ENCODE data around the gene CHD2. TPM values are rescaled to one million over a fixed set of nuclear protein-coding genes. Genes with fewer than 3 reads are reported as not detected.

Gene CHD2
- total and polyA plus RNA-seq, 4 donors = 13.9 to 90.2 (median 49.4) TPM

- no peaks in the 10 kb centered on the region for H3K36me3 ChIP-seq (ENCODE audit: control insufficient read depth in 4 of 4, insufficient read depth in 3 of 4, low read depth in 1 of 4, low read length in 3 of 4)
- 80% methylated on average over 18 of the region's 18 CpGs for WGBS
- peaks cover 0 to 7% (median 1%) of the 10 kb centered on the region in 4 donors for H3K4me1 ChIP-seq (ENCODE audit: control insufficient read depth in 4 of 4, insufficient read depth in 4 of 4, low read length in 3 of 4)
- H3K4me3 ChIP-seq (ENCODE audit: low read depth in 1 of 3, low read length in 3 of 3) = no peak overlapping the region
- TF ChIP-seq NR2F2 (IDR thresholded peaks at IDR 0.05) (no peak), JUND (IDR thresholded peaks at IDR 0.05) (no peak), HNF4A (conservative IDR thresholded peaks at IDR 0.05) (no peak), RXRA (IDR thresholded peaks at IDR 0.05) (no peak), ATF3 (IDR thresholded peaks at IDR 0.05) (no peak), RAD21 (IDR thresholded peaks at IDR 0.05) (no peak), FOXA1 (IDR thresholded peaks at IDR 0.05) (no peak), SP1 (IDR thresholded peaks at IDR 0.05) (no peak), TAF1 (conservative IDR thresholded peaks at IDR 0.05) (no peak), ZBTB33 (IDR thresholded peaks at IDR 0.05) (no peak), CTCF (IDR thresholded peaks at IDR 0.05; ENCODE audit: low read depth, low read length, missing input control) (no peak)
- H3K27ac ChIP-seq (ENCODE audit: low read depth in 1 of 2, low read length in 2 of 2) = no peak overlapping the region
- no peak overlapping the region for H3K9ac ChIP-seq (ENCODE audit: low read depth in 1 of 2, low read length in 2 of 2)
- H3K27me3 ChIP-seq (ENCODE audit: control insufficient read depth in 4 of 4, insufficient read depth in 4 of 4, low read length in 3 of 4) = no peaks in the 10 kb centered on the region
- no peak for DNase-seq (ENCODE audit: low spot score)
- no peaks in the 10 kb centered on the region for H3K9me3 ChIP-seq (ENCODE audit: control insufficient read depth in 4 of 4, low read length in 3 of 4)
These were observed 135.2 kb downstream of the CHD2 start for GRCh38 chr15:93035092-93035915.

- DNase-seq (ENCODE audit: low spot score) = no peak
These were observed 136.1 kb downstream of the CHD2 start for GRCh38 chr15:93035953-93036810.

More at GRCh38 chr15:93035953-93036810, 136.1 kb downstream of the CHD2 start:
- no peaks in the 10 kb centered on the region for H3K27me3 ChIP-seq (ENCODE audit: control insufficient read depth in 4 of 4, insufficient read depth in 4 of 4, low read length in 3 of 4)
- no peaks in the 10 kb centered on the region for H3K36me3 ChIP-seq (ENCODE audit: control insufficient read depth in 4 of 4, insufficient read depth in 3 of 4, low read depth in 1 of 4, low read length in 3 of 4)
- no peaks in the 10 kb centered on the region for H3K9me3 ChIP-seq (ENCODE audit: control insufficient read depth in 4 of 4, low read length in 3 of 4)
- no peak overlapping the region for H3K27ac ChIP-seq (ENCODE audit: low read depth in 1 of 2, low read length in 2 of 2)
- H3K4me3 ChIP-seq (ENCODE audit: low read depth in 1 of 3, low read length in 3 of 3) = no peak overlapping the region
- no peak for TF ChIP-seq JUND (IDR thresholded peaks at IDR 0.05)
- TF ChIP-seq HNF4A (conservative IDR thresholded peaks at IDR 0.05) = no peak
- peak; percentile 48 to 72 for TF ChIP-seq RAD21 (IDR thresholded peaks at IDR 0.05)
- TF ChIP-seq NR2F2 (IDR thresholded peaks at IDR 0.05) = no peak
- TF ChIP-seq RXRA (IDR thresholded peaks at IDR 0.05) = no peak
- no peak for TF ChIP-seq HNF4G (IDR thresholded peaks at IDR 0.05)
- no peak for TF ChIP-seq SP1 (IDR thresholded peaks at IDR 0.05)
- TF ChIP-seq CTCF (IDR thresholded peaks at IDR 0.05; ENCODE audit: low read depth, low read length, missing input control) = peak; percentile 53
- WGBS = 55% methylated on average over 32 of the region's 32 CpGs
- H3K9ac ChIP-seq (ENCODE audit: low read depth in 1 of 2, low read length in 2 of 2) = no peak overlapping the region
- no peaks in the 10 kb centered on the region for H3K4me1 ChIP-seq (ENCODE audit: control insufficient read depth in 4 of 4, insufficient read depth in 4 of 4, low read length in 3 of 4)
